ENCODE measurements around the gene MT1A.
"Not testable (repeated sequence)": the region's sequence is repeated elsewhere in the genome, so short reads cannot be mapped to it uniquely, and the experiment has no call there.

MT1A gene

GRCh38 chr16:56623184-56623583 lies 15.3 kb upstream of the MT1A start:
- ATAC-seq = not testable (repeated sequence)

- ATAC-seq = no peak
- TF ChIP-seq POU6F1 (CRISPR knock-in tag; IDR thresholded peaks at IDR 0.05; ENCODE audit: borderline replicate concordance, low read depth) (no peak), CSRNP3 (CRISPR knock-in tag; IDR thresholded peaks at IDR 0.05) (no peak), OSR1 (CRISPR knock-in tag; IDR thresholded peaks at IDR 0.05) (no peak)
These were observed 14.8 kb upstream of the MT1A start for GRCh38 chr16:56623637-56624036.

GRCh38 chr16:56625140-56625942 lies 13.1 kb upstream of the MT1A start, which contains the start of gene MT1E:
Gene MT1E, plus strand, starts transcription at chr16:56625781. Its CDS starts 71 bp downstream, at chr16:56625852.
- ATAC-seq = peak; percentile 89
- no peak for TF ChIP-seq ZFP30 (CRISPR knock-in tag; IDR thresholded peaks at IDR 0.05)
- TF ChIP-seq ISL1 (CRISPR knock-in tag; IDR thresholded peaks at IDR 0.05) = no peak

- no peak for TF ChIP-seq ZFP3 (CRISPR knock-in tag; IDR thresholded peaks at IDR 0.05)
- peak; percentile 28 for ATAC-seq
These were observed 12.4 kb upstream of the MT1A start for GRCh38 chr16:56625943-56626654.

GRCh38 chr16:56626685-56627084 lies 11.8 kb upstream of the MT1A start:
- ATAC-seq = no peak
- no peak for TF ChIP-seq POU6F1 (CRISPR knock-in tag; IDR thresholded peaks at IDR 0.05; ENCODE audit: borderline replicate concordance, low read depth)
- TF ChIP-seq ESRRG (CRISPR knock-in tag; IDR thresholded peaks at IDR 0.05) = no peak
- no peak for TF ChIP-seq ISL1 (CRISPR knock-in tag; IDR thresholded peaks at IDR 0.05)
- TF ChIP-seq PATZ1 (CRISPR knock-in tag; IDR thresholded peaks at IDR 0.05; ENCODE audit: borderline replicate concordance) = no peak
- TF ChIP-seq TCF4 (CRISPR knock-in tag; IDR thresholded peaks at IDR 0.05; ENCODE audit: borderline replicate concordance) = no peak
- TF ChIP-seq CREB5 (CRISPR knock-in tag; IDR thresholded peaks at IDR 0.05; ENCODE audit: low read depth) = no peak
- no peak for TF ChIP-seq ZFP30 (CRISPR knock-in tag; IDR thresholded peaks at IDR 0.05)
- TF ChIP-seq ZNF565 (CRISPR knock-in tag; conservative IDR thresholded peaks at IDR 0.05; ENCODE audit: low read depth) = no peak
- no peak for TF ChIP-seq ZNF8 (CRISPR knock-in tag; IDR thresholded peaks at IDR 0.05)
- no peak for TF ChIP-seq GLIS3 (CRISPR knock-in tag; IDR thresholded peaks at IDR 0.05)
- no peak for TF ChIP-seq BACH2 (CRISPR knock-in tag; IDR thresholded peaks at IDR 0.05; ENCODE audit: borderline replicate concordance)
- no peak for TF ChIP-seq OSR1 (CRISPR knock-in tag; IDR thresholded peaks at IDR 0.05)
